Stimulated activated naive CD8-positive, alpha-beta T cell treated with anti-CD3 and anti-CD28 coated beads, Interleukin-15, Interleukin-2, amounts not matched to agents 100 ng/mL and 50 ng/mL, for 24 hours (primary cell): ENCODE measurements around the gene FOXE1.

Experiments
- H3K27ac Mint-ChIP-seq: one replicate; pipeline ENCODE4 v1.8.0; 2021; ENCODE audit warnings: mild to moderate bottlenecking, mixed read lengths
- H3K27me3 Mint-ChIP-seq: one replicate; pipeline ENCODE4 v1.8.0; 2021; ENCODE audit warnings: mixed read lengths
- H3K36me3 Mint-ChIP-seq: one replicate; pipeline ENCODE4 v1.8.0; 2021; ENCODE audit warnings: low read depth, mixed read lengths
- H3K4me1 Mint-ChIP-seq: one replicate; pipeline ENCODE4 v1.8.0; 2021; ENCODE audit warnings: low read depth, mixed read lengths
- H3K4me3 Mint-ChIP-seq: one replicate; pipeline ENCODE4 v1.8.0; 2021; ENCODE audit warnings: mild to moderate bottlenecking, mixed read lengths
- H3K9me3 Mint-ChIP-seq: one replicate; pipeline ENCODE4 v1.8.0; 2021; ENCODE audit warnings: mixed read lengths

Gene FOXE1

DNA sequence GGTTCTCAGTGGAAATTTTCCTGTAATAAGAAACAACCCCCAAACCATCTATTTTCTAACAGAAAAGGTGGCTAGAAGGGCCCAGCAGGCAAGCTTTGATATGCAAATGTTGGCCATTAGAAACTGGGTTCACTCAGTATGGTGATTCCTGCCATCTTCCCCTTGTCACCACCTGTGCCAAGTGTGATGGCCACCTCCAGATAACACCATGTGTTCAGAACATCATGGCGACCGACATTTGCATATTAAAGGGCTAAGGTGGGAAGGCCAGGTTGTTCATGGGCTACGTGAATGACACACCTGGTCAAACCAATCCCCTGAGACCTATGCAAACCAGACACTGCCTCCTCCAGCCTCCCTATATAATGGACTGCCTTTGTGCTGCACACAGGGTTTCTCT is 20.4 kb downstream of the FOXE1 start:
- no peaks in the 10 kb centered on the region for H3K36me3 Mint-ChIP-seq
- no peak overlapping the region for H3K4me3 Mint-ChIP-seq
- peaks cover 12% of the 10 kb centered on the region for H3K27me3 Mint-ChIP-seq
- H3K9me3 Mint-ChIP-seq: peaks cover 7% of the 10 kb centered on the region
- H3K4me1 Mint-ChIP-seq: no peaks in the 10 kb centered on the region
- no peak overlapping the region for H3K27ac Mint-ChIP-seq

DNA sequence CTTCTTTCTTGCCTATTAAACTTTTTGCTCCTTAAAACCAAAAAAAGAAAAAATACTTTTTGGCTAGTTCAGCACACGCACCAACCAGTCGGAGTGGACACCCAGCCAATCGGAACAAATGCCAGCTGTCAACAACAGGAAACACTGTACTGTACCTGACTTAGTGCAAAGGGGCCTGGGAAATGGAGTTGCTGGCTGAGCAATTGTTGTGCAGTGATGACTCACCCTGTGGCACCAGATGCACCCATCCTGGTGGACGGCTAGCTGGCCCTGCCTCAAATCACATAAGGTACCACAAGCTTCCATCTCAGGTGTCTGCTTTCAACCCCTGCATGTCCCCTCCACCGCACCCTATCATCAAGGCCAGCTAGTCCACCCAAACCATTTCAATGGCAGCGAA is 20.9 kb downstream of the FOXE1 start:
- Mint-ChIP-seq H3K9me3 (peaks cover 4% of the 10 kb centered on the region), H3K36me3 (no peaks in the 10 kb centered on the region), H3K4me3 (no peak overlapping the region)

DNA sequence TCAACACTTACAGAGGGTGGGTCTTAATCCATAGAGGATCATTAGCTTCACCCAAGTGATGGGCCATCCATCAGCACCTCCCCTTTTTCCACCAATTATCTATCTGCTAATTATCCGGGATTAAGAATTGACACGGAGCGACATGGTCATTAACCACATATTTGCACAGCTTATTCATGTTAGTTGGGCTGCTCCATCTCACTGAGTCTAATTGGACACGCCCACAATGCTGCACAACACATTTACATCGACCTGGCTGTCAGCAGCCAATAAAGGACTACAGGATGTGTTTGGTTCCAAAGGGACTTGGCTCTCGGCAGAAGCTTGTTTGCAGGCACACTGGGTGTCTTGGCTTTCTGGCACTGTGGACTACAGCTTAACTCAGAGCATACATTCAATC is 21.6 kb downstream of the FOXE1 start:
- Mint-ChIP-seq H3K27ac (no peak overlapping the region), H3K4me3 (no peak overlapping the region), H3K4me1 (no peaks in the 10 kb centered on the region), H3K9me3 (no peaks in the 10 kb centered on the region), H3K36me3 (no peaks in the 10 kb centered on the region), H3K27me3 (peaks cover 3% of the 10 kb centered on the region)

More for the DNA sequence above, 20.9 kb downstream of the FOXE1 start:
- peaks cover 8% of the 10 kb centered on the region for H3K27me3 Mint-ChIP-seq
- no peak overlapping the region for H3K27ac Mint-ChIP-seq
- no peaks in the 10 kb centered on the region for H3K4me1 Mint-ChIP-seq

DNA sequence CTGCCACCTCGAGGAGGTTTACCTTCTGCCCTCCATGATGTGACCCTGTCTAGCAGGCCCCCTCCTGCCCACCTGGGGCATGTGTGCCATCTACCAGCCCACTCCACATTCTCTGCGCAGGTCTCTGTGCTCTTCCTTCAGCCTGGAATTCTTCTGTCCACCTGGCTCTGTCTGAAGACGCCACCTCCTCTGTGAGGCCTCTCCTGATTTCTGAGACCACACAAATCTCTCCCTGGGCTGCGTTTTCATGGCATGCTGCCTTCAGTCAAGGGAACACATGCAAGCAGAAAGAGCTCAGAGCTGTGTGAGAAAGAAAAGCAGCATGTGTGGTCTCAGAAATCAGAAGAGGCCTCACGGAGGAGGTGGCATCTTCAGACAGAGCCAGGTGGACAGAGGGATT is 22.1 kb downstream of the FOXE1 start:
- Mint-ChIP-seq H3K27ac (no peak overlapping the region), H3K4me1 (no peaks in the 10 kb centered on the region), H3K36me3 (no peaks in the 10 kb centered on the region), H3K4me3 (no peak overlapping the region), H3K27me3 (peaks cover 1% of the 10 kb centered on the region), H3K9me3 (no peaks in the 10 kb centered on the region)

DNA sequence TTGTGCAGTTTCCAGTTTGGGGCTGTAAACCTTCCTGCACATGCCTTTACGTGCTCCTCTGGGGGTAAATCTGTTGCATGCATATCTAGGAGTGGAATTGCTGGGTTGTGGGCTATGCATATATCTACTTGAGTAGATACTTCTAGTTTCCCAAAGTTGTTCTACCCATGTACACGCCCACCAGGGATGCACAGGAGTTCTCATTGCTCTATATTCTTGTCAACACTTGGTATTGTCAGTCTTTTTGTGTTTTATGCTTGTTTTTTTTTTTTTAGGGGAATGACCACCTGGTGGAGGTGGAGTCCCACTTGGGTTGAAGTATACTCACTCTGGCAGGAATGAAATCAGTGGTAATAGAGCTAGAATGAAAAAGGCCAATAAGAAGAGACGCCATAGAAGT is 23.0 kb downstream of the FOXE1 start:
- no peaks in the 10 kb centered on the region for H3K36me3 Mint-ChIP-seq
- no peaks in the 10 kb centered on the region for H3K27me3 Mint-ChIP-seq
- no peak overlapping the region for H3K27ac Mint-ChIP-seq
- H3K4me3 Mint-ChIP-seq: no peak overlapping the region
- no peaks in the 10 kb centered on the region for H3K4me1 Mint-ChIP-seq
- no peaks in the 10 kb centered on the region for H3K9me3 Mint-ChIP-seq

DNA sequence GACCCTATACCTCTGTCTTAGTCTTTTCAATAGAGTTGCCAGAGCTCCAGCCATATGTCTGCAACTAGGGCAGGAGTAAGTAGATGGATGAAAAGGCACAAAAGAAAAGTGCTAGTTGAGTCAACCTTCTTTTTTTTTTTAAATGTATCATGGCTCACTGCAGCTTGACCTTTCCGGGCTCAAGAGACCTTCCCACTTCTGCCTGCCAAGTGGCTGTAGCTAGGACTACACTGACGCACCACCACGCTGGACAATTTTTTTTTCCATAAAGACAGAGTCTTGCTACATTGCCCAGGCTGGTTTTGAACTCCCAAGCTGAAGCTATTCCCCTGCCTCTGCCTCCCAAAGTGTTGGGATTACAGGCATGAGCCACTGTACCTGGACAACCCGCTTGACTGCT is 27.3 kb downstream of the FOXE1 start:
- Mint-ChIP-seq H3K27me3 (no peaks in the 10 kb centered on the region), H3K9me3 (no peaks in the 10 kb centered on the region), H3K4me1 (no peaks in the 10 kb centered on the region), H3K4me3 (no peak overlapping the region), H3K36me3 (no peaks in the 10 kb centered on the region), H3K27ac (no peak overlapping the region)

DNA sequence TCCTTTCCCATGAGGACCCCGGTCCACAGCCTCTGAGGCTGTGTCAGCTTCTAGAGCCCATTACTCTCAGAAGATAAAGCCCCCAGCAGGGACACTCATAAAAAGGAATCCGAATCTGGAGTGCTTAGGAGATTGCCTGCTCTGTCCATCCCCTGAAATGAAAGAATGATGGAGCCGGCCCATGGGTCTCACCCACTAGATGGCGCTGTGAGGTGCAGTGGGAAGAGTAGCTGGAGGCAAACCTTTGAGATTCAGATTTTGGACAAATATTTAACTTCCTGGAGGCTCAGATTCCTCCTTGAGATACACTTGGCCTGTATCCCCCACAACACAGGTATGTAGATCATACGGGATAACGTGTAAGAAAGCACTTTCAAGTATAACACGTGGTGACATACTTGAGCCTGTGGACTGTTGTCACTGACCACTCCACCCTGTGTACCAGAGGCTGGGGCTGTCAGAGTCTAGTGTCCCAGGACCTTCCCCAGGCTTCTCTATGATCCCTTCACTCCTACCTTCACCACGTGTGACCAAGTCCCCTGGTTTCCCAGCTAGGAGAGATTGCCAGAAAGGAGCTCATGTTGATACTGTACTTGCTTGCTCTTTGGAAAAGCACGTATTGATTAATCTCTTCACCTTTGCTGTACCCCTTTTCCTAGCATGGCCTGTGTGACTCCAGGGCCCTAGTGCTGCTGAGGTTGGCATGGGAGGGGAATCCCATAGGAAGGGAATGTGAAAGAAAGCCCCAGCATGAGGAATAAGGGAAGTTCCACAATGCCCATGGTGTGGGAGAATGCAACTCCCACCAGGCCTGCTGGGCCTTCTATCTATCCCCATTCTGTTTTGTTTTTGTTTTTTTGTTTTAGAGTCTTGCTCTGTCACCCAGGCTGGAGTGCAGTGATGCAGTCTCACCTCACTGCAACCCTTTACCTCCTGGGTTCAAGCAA is 37.2 kb downstream of the FOXE1 start:
- H3K4me1 Mint-ChIP-seq: no peaks in the 10 kb centered on the region
- peaks cover 12% of the 10 kb centered on the region for H3K36me3 Mint-ChIP-seq
- H3K27me3 Mint-ChIP-seq: no peaks in the 10 kb centered on the region
- peaks cover 4% of the 10 kb centered on the region for H3K9me3 Mint-ChIP-seq
- H3K4me3 Mint-ChIP-seq: no peak overlapping the region
- no peak overlapping the region for H3K27ac Mint-ChIP-seq

DNA sequence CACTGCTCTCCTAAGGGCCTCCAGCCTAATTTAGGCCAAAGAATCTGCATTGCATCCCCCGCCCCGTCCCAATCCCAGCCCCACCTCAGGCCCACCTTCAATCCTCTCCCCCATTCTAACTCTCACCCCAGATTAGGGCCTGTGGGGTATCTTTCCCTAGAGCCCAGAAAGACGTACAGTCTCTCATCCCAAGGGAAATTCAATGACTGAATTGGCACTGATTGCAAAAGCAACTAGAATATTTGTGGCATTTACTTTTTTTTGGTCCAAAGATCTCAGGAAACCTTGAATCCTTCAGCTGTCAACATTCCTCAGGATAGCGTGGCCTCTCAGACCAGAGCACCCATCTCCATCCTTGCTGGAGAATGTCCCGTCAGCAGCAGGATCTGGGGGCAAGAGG is 38.7 kb downstream of the FOXE1 start:
- Mint-ChIP-seq H3K27me3 (no peaks in the 10 kb centered on the region), H3K4me1 (no peaks in the 10 kb centered on the region), H3K27ac (no peak overlapping the region), H3K4me3 (no peak overlapping the region), H3K36me3 (peaks cover 12% of the 10 kb centered on the region), H3K9me3 (peaks cover 4% of the 10 kb centered on the region)

DNA sequence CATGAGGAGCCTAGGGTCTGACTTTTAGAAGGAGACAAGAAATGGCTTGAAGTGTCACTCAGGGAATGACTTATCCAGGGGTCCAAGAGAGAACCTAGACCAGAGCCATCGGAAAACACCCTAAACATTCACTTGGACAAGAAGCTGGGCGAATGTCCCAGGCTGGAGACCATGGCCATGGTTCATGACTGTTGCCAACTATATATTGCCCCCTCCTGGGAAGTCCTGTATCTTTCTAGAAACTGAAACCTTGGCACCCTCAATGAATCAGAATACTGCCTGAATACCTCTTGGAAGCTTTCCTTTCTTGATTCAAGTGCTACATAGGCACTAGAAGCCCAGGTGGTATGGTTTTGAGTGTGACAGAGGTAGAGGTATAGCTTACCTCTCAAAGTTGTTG is 39.4 kb downstream of the FOXE1 start:
- Mint-ChIP-seq H3K27me3 (no peaks in the 10 kb centered on the region), H3K27ac (no peak overlapping the region), H3K4me1 (no peaks in the 10 kb centered on the region), H3K9me3 (peaks cover 4% of the 10 kb centered on the region), H3K36me3 (peaks cover 12% of the 10 kb centered on the region), H3K4me3 (no peak overlapping the region)

DNA sequence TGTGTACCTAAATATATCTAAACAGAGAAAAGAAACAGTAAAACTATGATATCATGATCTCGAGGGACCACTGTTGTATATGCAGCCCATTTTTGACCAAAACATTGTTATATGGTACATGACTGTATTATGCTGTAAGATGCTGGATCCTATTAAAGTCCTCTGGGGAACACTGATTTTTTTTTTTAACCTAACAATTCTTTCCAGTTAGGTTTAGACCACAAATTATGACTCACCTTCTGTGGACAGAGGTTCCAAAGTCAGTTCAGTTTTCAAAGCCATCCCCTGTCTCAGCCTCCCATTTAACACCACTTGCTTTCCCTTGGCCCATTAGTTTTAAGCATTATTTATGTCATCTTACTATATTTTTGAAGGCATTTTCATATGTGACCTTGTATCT is 42.2 kb downstream of the FOXE1 start:
- Mint-ChIP-seq H3K36me3 (peaks cover 12% of the 10 kb centered on the region), H3K4me3 (no peak overlapping the region), H3K27me3 (no peaks in the 10 kb centered on the region), H3K9me3 (peaks cover 4% of the 10 kb centered on the region), H3K27ac (no peak overlapping the region), H3K4me1 (no peaks in the 10 kb centered on the region)

DNA sequence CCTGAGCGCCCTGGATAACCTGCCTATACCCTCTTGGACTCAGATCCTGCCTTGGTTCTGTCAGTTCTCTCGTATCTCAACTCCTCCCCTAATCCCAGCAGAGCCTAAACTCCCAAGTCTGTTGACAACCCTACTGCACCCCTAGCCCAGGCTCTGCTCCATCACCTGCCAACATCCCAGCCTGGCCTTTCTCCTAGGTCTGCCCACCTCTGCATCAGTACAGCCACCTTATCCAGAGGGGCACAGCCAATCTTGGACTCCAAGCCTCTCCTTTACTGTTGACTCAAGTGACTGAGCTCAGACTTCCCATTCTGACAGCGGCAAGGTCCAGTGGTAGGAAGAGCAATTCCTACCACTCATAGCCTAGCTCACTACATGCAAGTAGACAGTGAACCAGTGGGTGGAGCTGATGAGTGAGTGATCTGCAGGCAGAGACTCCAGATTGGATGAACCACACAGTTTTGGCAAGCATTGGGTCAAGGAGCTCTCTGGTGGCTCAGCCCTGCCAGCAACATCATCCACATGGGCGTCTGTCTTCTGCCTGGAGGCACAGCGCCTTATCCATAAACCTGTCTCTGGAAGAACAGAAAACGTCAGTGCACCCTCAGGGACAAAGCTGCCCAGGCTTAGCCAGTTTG is 42.8 kb downstream of the FOXE1 start:
- H3K9me3 Mint-ChIP-seq: peaks cover 4% of the 10 kb centered on the region
- H3K27ac Mint-ChIP-seq: no peak overlapping the region
- H3K27me3 Mint-ChIP-seq: no peaks in the 10 kb centered on the region
- peaks cover 12% of the 10 kb centered on the region for H3K36me3 Mint-ChIP-seq
- H3K4me1 Mint-ChIP-seq: peaks cover 2% of the 10 kb centered on the region
- H3K4me3 Mint-ChIP-seq: no peak overlapping the region

DNA sequence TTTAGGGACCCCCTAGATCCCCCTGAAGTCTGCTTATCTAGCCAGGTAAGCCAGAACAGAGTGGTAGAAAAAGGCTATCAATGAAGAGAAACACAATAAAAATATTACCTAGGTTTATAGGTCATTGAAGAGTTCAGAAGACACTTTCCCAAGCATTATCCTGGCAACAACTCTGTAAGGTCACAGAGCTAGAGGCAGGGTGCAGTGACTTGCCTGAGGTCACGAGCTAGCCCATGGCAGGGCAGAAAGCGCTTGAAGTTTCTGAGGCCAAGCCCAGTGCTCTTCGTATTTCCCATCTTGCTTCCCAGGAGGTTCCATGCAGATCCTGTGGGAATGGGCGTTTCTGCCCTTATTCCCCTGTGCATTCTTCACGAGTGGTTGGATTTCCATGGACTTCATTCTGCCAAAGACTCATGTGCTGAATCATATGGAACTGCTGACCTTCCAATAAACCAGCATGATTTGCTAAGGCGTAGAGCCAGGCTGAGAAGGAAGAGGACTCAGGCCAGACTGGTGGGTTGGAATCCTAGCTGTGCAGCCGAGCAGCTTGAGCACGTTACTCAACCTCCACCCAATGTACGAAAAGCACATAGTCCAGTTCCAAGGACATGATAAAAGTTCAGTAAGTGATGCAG is 47.2 kb downstream of the FOXE1 start:
- Mint-ChIP-seq H3K4me3 (no peak overlapping the region), H3K9me3 (no peaks in the 10 kb centered on the region), H3K27ac (no peak overlapping the region), H3K4me1 (peaks cover 41% of the 10 kb centered on the region), H3K36me3 (peaks cover 8% of the 10 kb centered on the region), H3K27me3 (no peaks in the 10 kb centered on the region)

DNA sequence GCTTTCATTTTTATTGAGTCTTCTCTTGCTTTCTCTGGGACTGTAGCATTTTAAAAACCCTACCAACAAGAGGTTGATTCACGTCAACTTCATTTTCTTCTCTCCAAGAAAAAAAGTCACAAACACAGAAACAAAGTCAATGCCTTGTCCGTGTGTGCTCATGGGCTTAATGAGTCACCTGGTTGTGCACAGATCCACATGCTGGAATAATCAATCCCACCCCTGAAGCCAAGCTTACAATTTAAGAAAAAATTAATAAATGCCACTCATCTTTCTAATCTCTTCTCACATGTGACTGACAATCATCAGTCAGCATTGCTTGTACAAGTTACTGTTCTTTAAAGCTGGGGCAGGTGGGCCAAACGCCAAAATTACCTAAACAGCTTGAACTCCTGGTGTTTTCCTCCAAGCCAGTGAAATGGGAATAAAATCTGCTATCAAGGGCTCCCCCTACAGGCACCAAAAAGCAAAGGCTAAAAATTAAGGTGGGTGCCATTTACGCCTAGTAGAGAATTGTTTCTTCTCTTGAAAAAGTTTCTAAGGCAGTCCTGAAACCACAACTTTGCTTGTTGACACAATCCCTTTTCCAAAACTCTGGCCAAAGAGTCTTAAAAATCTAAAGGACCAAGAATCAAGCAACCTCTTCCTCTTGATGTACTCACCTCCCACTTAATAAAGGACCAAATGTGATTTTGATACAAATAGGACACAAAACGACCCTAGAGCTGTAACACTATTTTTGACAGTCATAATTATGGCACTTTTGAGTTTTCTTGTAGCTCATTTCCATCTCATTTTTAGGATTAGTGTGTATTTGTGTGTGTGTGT is 47.9 kb downstream of the FOXE1 start:
- H3K27me3 Mint-ChIP-seq: no peaks in the 10 kb centered on the region
- peak overlapping the region; percentile 24 for H3K27ac Mint-ChIP-seq
- peaks cover 48% of the 10 kb centered on the region for H3K4me1 Mint-ChIP-seq
- H3K9me3 Mint-ChIP-seq: no peaks in the 10 kb centered on the region
- H3K4me3 Mint-ChIP-seq: no peak overlapping the region
- peaks cover 8% of the 10 kb centered on the region for H3K36me3 Mint-ChIP-seq

DNA sequence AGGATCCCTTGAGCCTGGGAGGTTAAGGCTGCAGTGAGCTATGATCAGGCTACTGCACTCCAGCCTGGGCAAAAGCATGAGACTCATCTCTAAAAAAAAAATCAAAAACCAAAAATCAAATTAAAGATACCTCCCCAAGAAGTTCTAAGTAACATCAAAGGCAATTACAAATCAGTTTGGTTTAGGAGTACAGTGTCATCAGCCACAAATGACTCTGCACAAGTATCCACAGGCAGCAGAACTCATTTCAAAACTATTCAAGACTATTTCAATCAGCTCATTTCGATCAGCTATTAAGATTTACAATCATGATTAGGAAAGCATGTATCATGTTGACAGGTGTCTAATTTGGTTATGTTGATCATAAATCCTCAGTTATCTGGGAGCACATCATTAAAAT is 50.2 kb downstream of the FOXE1 start:
- H3K9me3 Mint-ChIP-seq: no peaks in the 10 kb centered on the region
- peaks cover 69% of the 10 kb centered on the region for H3K4me1 Mint-ChIP-seq
- no peak overlapping the region for H3K4me3 Mint-ChIP-seq
- H3K27ac Mint-ChIP-seq: peak overlapping the region; percentile 63
- no peaks in the 10 kb centered on the region for H3K27me3 Mint-ChIP-seq
- peaks cover 20% of the 10 kb centered on the region for H3K36me3 Mint-ChIP-seq
